GM23338 (cell line): Measurements from ENCODE around the gene UBE2F. TPM values are rescaled to one million over a fixed set of nuclear protein-coding genes. Genes with fewer than 3 reads are reported as not detected.

ENCODE experiments used
- ATAC-seq: fragments of 200-7000 bp; cut with Tn5 transposase; 3 replicates; pipeline ENCODE4 v1.9.1; 2020
- DNase-seq: peaks from one replicate; pipeline ENCODE4 v3.0.0-alpha.2; 2015; ENCODE audit warnings: low spot score
- H2AFZ ChIP-seq: fragments of 200-600 bp; sonication (generic); 2 replicates; pipeline ENCODE4 v1.8.0; 2016; ENCODE audit warnings: antibody characterized with exemption, mild to moderate bottlenecking, moderate library complexity
- H3F3A ChIP-seq: fragments of 200-600 bp; sonication (generic); replicated peaks from 2 replicates; pipeline ENCODE4 v1.8.0; 2017; ENCODE audit warnings: antibody characterized with exemption, mixed run types, low read depth
- H3K27ac ChIP-seq: fragments of 200-600 bp; sonication (generic); 2 replicates; pipeline ENCODE4 v1.6.1; 2016; ENCODE audit warnings: low read depth
- H3K27me3 ChIP-seq: fragments of 200-600 bp; sonication (generic); 2 replicates; pipeline ENCODE4 v1.8.0; 2016; ENCODE audit warnings: mild to moderate bottlenecking, mixed run types, moderate library complexity; ENCODE audit not compliant: insufficient read depth
- H3K36me3 ChIP-seq: fragments of 200-600 bp; sonication (generic); 2 replicates; pipeline ENCODE4 v1.8.0; 2016; ENCODE audit warnings: mild to moderate bottlenecking; ENCODE audit not compliant: insufficient read depth
- H3K4me1 ChIP-seq: fragments of 200-600 bp; sonication (generic); 2 replicates; pipeline ENCODE4 v1.8.0; 2016; ENCODE audit warnings: mild to moderate bottlenecking, moderate library complexity; ENCODE audit not compliant: insufficient read depth
- H3K4me2 ChIP-seq: fragments of 200-600 bp; sonication (generic); 2 replicates; pipeline ENCODE4 v1.7.1; 2017; ENCODE audit warnings: mixed run types
- H3K4me3 ChIP-seq: fragments of 200-600 bp; sonication (generic); 2 replicates; pipeline ENCODE4 v1.6.1; 2016; ENCODE audit warnings: mixed run types
- H3K79me2 ChIP-seq: fragments of 200-600 bp; sonication (generic); replicated peaks from 2 replicates; pipeline ENCODE4 v1.8.0; 2017; ENCODE audit warnings: mild to moderate bottlenecking; ENCODE audit not compliant: insufficient read depth
- H3K9me2 ChIP-seq: fragments of 200-600 bp; sonication (generic); 2 replicates; pipeline ENCODE4 v1.8.0; 2017; ENCODE audit not compliant: insufficient read depth
- H4K20me1 ChIP-seq: fragments of 200-600 bp; sonication (generic); replicated peaks from 2 replicates; pipeline ENCODE4 v1.8.0; 2017; ENCODE audit warnings: mild to moderate bottlenecking; ENCODE audit not compliant: insufficient read depth
- H3K27ac Mint-ChIP-seq: 2 replicates; pipeline ENCODE4 v1.8.0; 2020; ENCODE audit warnings: inconsistent platforms, mild to moderate bottlenecking, moderate library complexity, mixed read lengths
- H3K27me3 Mint-ChIP-seq: 3 replicates; pipeline ENCODE4 v1.8.0; 2022; ENCODE audit warnings: low read depth, mild to moderate bottlenecking, moderate library complexity, mixed read lengths, inconsistent platforms; ENCODE audit not compliant: insufficient read depth, poor library complexity
- H3K36me3 Mint-ChIP-seq: 3 replicates; pipeline ENCODE4 v1.8.0; 2021; ENCODE audit warnings: low read depth, mild to moderate bottlenecking, inconsistent platforms, moderate library complexity, mixed read lengths
- H3K4me1 Mint-ChIP-seq: 3 replicates; pipeline ENCODE4 v1.8.0; 2020; ENCODE audit warnings: mild to moderate bottlenecking, inconsistent platforms, mixed read lengths
- H3K4me3 Mint-ChIP-seq: 3 replicates; pipeline ENCODE4 v1.8.0; 2021; ENCODE audit warnings: moderate library complexity, mild to moderate bottlenecking, inconsistent platforms, mixed read lengths
- H3K9me3 Mint-ChIP-seq: 3 replicates; pipeline ENCODE4 v1.8.0; 2020; ENCODE audit warnings: moderate library complexity, mild to moderate bottlenecking, inconsistent platforms, mixed read lengths
- CREB1 ChIP-seq: fragments of 250-450 bp; sonication (Bioruptor Pico); IDR thresholded peaks from 2 replicates; pipeline ENCODE4 v1.5.0; 2020; ENCODE audit warnings: low read depth, mild to moderate bottlenecking, moderate library complexity
- CTCF ChIP-seq, 2 experiments: fragments of 200-600 bp in 1 of 2; sonication (generic) in 1 of 2; conservative IDR thresholded peaks; 2 replicates each; pipeline versions ENCODE4 v1.5.1 to v1.6.1; 2016 to 2017; ENCODE audit warnings: antibody characterized with exemption in 2 of 2, low read depth in 2 of 2, mild to moderate bottlenecking in 2 of 2, moderate library complexity in 1 of 2
- ETS1 ChIP-seq: IDR thresholded peaks from 2 replicates; pipeline ENCODE4 v1.6.1; 2016; ENCODE audit warnings: antibody characterized with exemption
- EZH2 ChIP-seq: fragments of 200-600 bp; sonication (generic); IDR thresholded peaks from one replicate; pipeline ENCODE4 v1.8.0; 2017; ENCODE audit warnings: antibody characterized with exemption, mild to moderate bottlenecking, low read depth; ENCODE audit not compliant: unreplicated experiment
- EZH2phosphoT487 ChIP-seq: fragments of 200-600 bp; sonication (generic); IDR thresholded peaks from one replicate; pipeline ENCODE4 v1.8.1; 2018; ENCODE audit warnings: antibody characterized with exemption; ENCODE audit not compliant: unreplicated experiment
- JUNB ChIP-seq: IDR thresholded peaks from one replicate; pipeline ENCODE4 v1.6.1; 2016; ENCODE audit warnings: antibody characterized with exemption; ENCODE audit not compliant: unreplicated experiment
- NANOG ChIP-seq: IDR thresholded peaks from 2 replicates; pipeline ENCODE4 v1.6.1; 2016; ENCODE audit warnings: antibody characterized with exemption, borderline replicate concordance
- POLR2AphosphoS5 ChIP-seq: IDR thresholded peaks from 2 replicates; pipeline ENCODE4 v1.6.1; 2016; ENCODE audit warnings: antibody characterized with exemption, low read depth
- REST ChIP-seq: IDR thresholded peaks from one replicate; pipeline ENCODE4 v1.6.1; 2018; ENCODE audit warnings: antibody characterized with exemption; ENCODE audit not compliant: unreplicated experiment
- STAT1 ChIP-seq: IDR thresholded peaks from one replicate; pipeline ENCODE4 v1.6.1; 2016; ENCODE audit warnings: antibody characterized with exemption; ENCODE audit not compliant: unreplicated experiment
- ZNF114 ChIP-seq: fragments of 250-450 bp; sonication (Bioruptor Pico); IDR thresholded peaks from 2 replicates; pipeline ENCODE4 v1.5.0; 2020; ENCODE audit warnings: mild to moderate bottlenecking, moderate library complexity
- ZNF331 ChIP-seq: fragments of 250-450 bp; sonication (Bioruptor Pico); IDR thresholded peaks from 2 replicates; pipeline ENCODE4 v1.5.0; 2020; ENCODE audit warnings: low read depth, mild to moderate bottlenecking, moderate library complexity
- ZNF462 ChIP-seq: fragments of 250-450 bp; sonication (Bioruptor Pico); IDR thresholded peaks from 2 replicates; pipeline ENCODE4 v1.5.0; 2020; ENCODE audit warnings: mild to moderate bottlenecking, moderate library complexity
- polyA plus RNA-seq: library from polyadenylated mRNA; unstranded; fragments of >200 nt; fragmentation: Nextera tagmentation; extraction: Ambion mirVana; gene quantifications from 2 replicates; pipeline ENCODE4 v1.2.1, GENCODE V29; 2016
- total RNA-seq: library from RNA; depleted of rRNA; stranded (reverse); fragments of >200 nt; shearing (Covaris generic); gene quantifications from 2 replicates; pipeline ENCODE4 v1.2.3, GENCODE V29; 2014

The UBE2F gene
- total and polyA plus RNA-seq, 2 experiments from 2014 or later: 98.2 to 106 TPM

- Histone ChIP-seq H3K79me2 (peaks cover 27% of the 10 kb centered on the region; the same call in 1 of the 2 replicates), H3K4me3 (no peak overlapping the region), H3K9me2 (no peaks in the 10 kb centered on the region), H3K4me1 (no peaks in the 10 kb centered on the region), H4K20me1 (peaks cover 8% of the 10 kb centered on the region; the same call in 1 of the 2 replicates), H3K27ac (no peak overlapping the region), H3K36me3 (no peaks in the 10 kb centered on the region), H3K4me2 (no peak overlapping the region), H3F3A (no peaks in the 10 kb centered on the region), H3K27me3 (no peaks in the 10 kb centered on the region), H2AFZ (no peak overlapping the region)
- no peak overlapping the region for H3K4me3 Mint-ChIP-seq
- ATAC-seq (no peak), DNase-seq (no peak)
- no peaks in the 10 kb centered on the region for H3K9me3 Mint-ChIP-seq
- H3K4me1 Mint-ChIP-seq: 0 out of 3 replicates have a peak, but pooled peaks cover 3% of the 10 kb centered on the region
- H3K27ac Mint-ChIP-seq: no peak overlapping the region
- no peak for TF ChIP-seq ZNF114
- TF ChIP-seq NANOG: no peak
- no peak for TF ChIP-seq CREB1 (CRISPR knock-in tag)
- no peak for TF ChIP-seq CTCF (conservative IDR thresholded peaks at IDR 0.05; ENCODE audit: low read depth in 2 of 2)
- no peak for TF ChIP-seq JUNB
- no peak for TF ChIP-seq ZNF331 (CRISPR knock-in tag)
- no peak for TF ChIP-seq EZH2phosphoT487
- TF ChIP-seq STAT1: no peak
- no peak for TF ChIP-seq EZH2
- TF ChIP-seq ZNF462 (CRISPR knock-in tag): no peak
- no peak for TF ChIP-seq POLR2AphosphoS5
- TF ChIP-seq REST: no peak
- no peak for TF ChIP-seq ETS1
- no peaks in the 10 kb centered on the region for H3K27me3 Mint-ChIP-seq
- peaks cover under 1% of the 10 kb centered on the region; the same call in 2 of the 3 replicates for H3K36me3 Mint-ChIP-seq
Observed at GRCh38 chr2:238005528-238005927, 38.7 kb downstream of the UBE2F start.
